Loucy (cell line): ENCODE measurements around the gene SH3RF3.
A peak's percentile ranks its signal among the peaks of the same experiment; 100 is the strongest.

Experiments
- H2AFZ ChIP-seq: fragments of 200-600 bp; sonication (generic); 2 replicates; pipeline ENCODE4 v1.6.0; 2016; ENCODE audit warnings: antibody characterized with exemption, mild to moderate bottlenecking, low read length, moderate library complexity
- H3F3A ChIP-seq: fragments of 200-600 bp; 2 replicates; pipeline ENCODE4 v1.6.0; 2016; ENCODE audit warnings: antibody characterized with exemption, low read depth, mild to moderate bottlenecking
- H3K27me3 ChIP-seq: fragments of 200-600 bp; sonication (generic); 2 replicates; pipeline ENCODE4 v1.6.1; 2014; ENCODE audit warnings: low read length, mild to moderate bottlenecking; ENCODE audit not compliant: insufficient read depth, poor library complexity, severe bottlenecking
- H3K36me3 ChIP-seq: fragments of 200-600 bp; sonication (generic); 2 replicates; pipeline ENCODE4 v1.6.1; 2016; ENCODE audit warnings: low read length; ENCODE audit not compliant: insufficient read depth
- H3K4me1 ChIP-seq: fragments of 200-600 bp; sonication (generic); 2 replicates; pipeline ENCODE4 v1.5.1; 2014; ENCODE audit warnings: low read length, mild to moderate bottlenecking; ENCODE audit not compliant: insufficient read depth, poor library complexity, severe bottlenecking
- H3K4me2 ChIP-seq: fragments of 200-600 bp; sonication (generic); 2 replicates; pipeline ENCODE4 v1.6.0; 2014; ENCODE audit warnings: antibody characterized with exemption, low read length, low read depth, mild to moderate bottlenecking; ENCODE audit not compliant: poor library complexity, severe bottlenecking
- H3K4me3 ChIP-seq: fragments of 200-600 bp; sonication (generic); 2 replicates; pipeline ENCODE4 v1.5.1; 2014; ENCODE audit warnings: low read length, mild to moderate bottlenecking, mixed read lengths; ENCODE audit not compliant: poor library complexity, severe bottlenecking
- H3K79me2 ChIP-seq: fragments of 200-600 bp; sonication (generic); 2 replicates; pipeline ENCODE4 v1.6.1; 2014; ENCODE audit warnings: low read length; ENCODE audit not compliant: insufficient read depth
- H3K9ac ChIP-seq: fragments of 200-600 bp; sonication (generic); 2 replicates; pipeline ENCODE4 v1.6.0; 2014; ENCODE audit warnings: mild to moderate bottlenecking, low read depth, low read length, moderate library complexity; ENCODE audit not compliant: poor library complexity, severe bottlenecking
- H3K9me2 ChIP-seq: fragments of 200-600 bp; sonication (generic); replicated peaks from 2 replicates; pipeline ENCODE4 v1.6.1; 2016; ENCODE audit warnings: low read depth, low read length, mixed read lengths
- H3K9me3 ChIP-seq: fragments of 200-600 bp; sonication (generic); 2 replicates; pipeline ENCODE4 v1.6.1; 2014; ENCODE audit warnings: mild to moderate bottlenecking, antibody characterized with exemption, low read length, low read depth; ENCODE audit not compliant: insufficient read depth
- H4K20me1 ChIP-seq: fragments of 200-600 bp; sonication (generic); 2 replicates; pipeline ENCODE4 v1.6.0; 2014; ENCODE audit warnings: antibody characterized with exemption, low read length, mild to moderate bottlenecking; ENCODE audit not compliant: insufficient read depth, poor library complexity, severe bottlenecking
- EZH2phosphoT487 ChIP-seq: fragments of 200-600 bp; IDR thresholded peaks from 2 replicates; pipeline ENCODE4 v1.6.1; 2018; ENCODE audit warnings: antibody characterized with exemption, mild to moderate bottlenecking, moderate library complexity, borderline replicate concordance
- TF ChIP-seq, protein P1 (sequence below): fragments of 200-600 bp; sonication (generic); conservative IDR thresholded peaks from 2 replicates; pipeline ENCODE4 v1.5.1; 2014; ENCODE audit warnings: mild to moderate bottlenecking, antibody characterized with exemption, low read length

SH3RF3 gene

DNA sequence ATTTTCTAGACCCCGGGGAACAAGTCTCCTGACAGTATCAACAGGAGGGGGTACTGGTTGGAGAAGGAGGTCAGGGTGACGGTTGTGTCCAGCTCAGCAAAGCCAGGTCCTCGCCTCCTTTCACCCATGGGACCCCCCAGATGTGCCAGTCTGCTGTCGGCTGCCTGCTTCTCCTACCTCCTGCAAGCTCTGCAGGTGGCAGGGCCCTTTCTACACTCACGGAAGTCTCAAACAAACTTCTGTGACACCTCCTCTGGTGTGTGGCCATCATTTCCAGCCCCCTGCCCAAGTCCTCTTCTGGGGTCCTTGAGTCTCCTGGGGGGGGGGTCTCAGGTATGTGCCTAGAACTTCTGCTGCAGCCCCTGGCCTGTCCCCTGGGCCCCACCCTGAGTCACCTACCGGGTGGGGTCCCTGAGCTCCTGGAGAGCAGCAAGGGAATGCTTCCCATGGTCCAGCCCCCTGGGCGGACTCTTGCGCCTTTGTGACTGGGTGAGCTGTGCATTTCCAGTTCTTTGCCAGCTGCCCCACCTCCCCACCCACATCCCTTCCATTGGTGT, 12.8 kb downstream of the SH3RF3 start:
- Histone ChIP-seq H4K20me1 (no peaks in the 10 kb centered on the region), H3K27me3 (no peaks in the 10 kb centered on the region), H3K79me2 (peaks cover 78% of the 10 kb centered on the region), H3K36me3 (no peaks in the 10 kb centered on the region), H3K4me3 (no peak overlapping the region), H2AFZ (no peak overlapping the region), H3K4me2 (no peak overlapping the region), H3K9me2 (no peaks in the 10 kb centered on the region), H3K9ac (peak overlapping the region; percentile 16), H3F3A (no peaks in the 10 kb centered on the region), H3K9me3 (no peaks in the 10 kb centered on the region), H3K4me1 (peaks cover 88% of the 10 kb centered on the region)
- no peak for TF ChIP-seq EZH2phosphoT487
- TF ChIP-seq, protein P1, sequence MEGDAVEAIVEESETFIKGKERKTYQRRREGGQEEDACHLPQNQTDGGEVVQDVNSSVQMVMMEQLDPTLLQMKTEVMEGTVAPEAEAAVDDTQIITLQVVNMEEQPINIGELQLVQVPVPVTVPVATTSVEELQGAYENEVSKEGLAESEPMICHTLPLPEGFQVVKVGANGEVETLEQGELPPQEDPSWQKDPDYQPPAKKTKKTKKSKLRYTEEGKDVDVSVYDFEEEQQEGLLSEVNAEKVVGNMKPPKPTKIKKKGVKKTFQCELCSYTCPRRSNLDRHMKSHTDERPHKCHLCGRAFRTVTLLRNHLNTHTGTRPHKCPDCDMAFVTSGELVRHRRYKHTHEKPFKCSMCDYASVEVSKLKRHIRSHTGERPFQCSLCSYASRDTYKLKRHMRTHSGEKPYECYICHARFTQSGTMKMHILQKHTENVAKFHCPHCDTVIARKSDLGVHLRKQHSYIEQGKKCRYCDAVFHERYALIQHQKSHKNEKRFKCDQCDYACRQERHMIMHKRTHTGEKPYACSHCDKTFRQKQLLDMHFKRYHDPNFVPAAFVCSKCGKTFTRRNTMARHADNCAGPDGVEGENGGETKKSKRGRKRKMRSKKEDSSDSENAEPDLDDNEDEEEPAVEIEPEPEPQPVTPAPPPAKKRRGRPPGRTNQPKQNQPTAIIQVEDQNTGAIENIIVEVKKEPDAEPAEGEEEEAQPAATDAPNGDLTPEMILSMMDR, result no peak

DNA sequence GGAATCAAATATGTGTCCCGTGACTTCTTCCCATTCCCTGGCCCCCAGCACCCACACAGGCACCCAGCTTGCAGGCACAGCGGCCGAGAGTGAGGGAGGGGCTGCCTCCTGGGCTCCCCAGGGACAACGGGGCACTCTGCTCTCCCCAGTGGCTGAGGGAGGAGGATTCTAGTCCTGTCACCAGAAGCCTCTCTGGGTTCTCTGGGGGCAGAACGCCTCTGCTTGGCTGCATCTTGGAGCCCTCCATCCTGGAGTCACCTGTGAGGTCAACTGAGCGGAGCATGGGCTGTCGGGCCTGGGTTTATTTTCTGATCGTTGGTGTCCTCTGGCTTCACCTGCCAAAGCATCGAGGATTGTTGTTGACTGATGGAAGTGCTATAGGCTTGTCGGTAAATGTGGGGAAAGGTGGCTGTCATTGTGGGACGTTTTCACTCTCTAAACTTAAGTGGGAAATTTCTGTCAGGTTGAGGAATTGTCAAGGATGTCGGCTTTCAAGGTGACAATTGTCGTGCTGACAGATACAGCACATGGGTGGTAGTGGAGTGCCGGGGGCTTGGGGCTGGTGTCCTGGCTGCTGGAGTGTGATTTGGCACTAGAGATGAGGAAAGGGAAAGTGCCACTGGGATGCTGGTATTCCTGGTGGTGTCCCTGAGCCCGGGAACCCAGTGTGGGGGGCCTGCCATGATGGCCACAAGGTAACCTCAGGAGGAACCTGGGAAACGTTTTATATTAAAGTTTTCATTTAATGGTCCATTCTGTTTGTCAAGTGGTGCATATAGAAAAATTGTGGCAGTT, 13.6 kb downstream of the SH3RF3 start:
- H3K4me1 ChIP-seq, result peaks cover 87% of the 10 kb centered on the region
- H3K27me3 ChIP-seq, result no peaks in the 10 kb centered on the region
- H3K79me2 ChIP-seq, result peaks cover 78% of the 10 kb centered on the region
- no peaks in the 10 kb centered on the region for H3K9me3 ChIP-seq
- H4K20me1 ChIP-seq, result no peaks in the 10 kb centered on the region
- no peaks in the 10 kb centered on the region for H3K9me2 ChIP-seq
- H3F3A ChIP-seq, result no peaks in the 10 kb centered on the region
- no peak overlapping the region for H3K4me3 ChIP-seq
- no peaks in the 10 kb centered on the region for H3K36me3 ChIP-seq
- H3K9ac ChIP-seq, result peak overlapping the region; percentile 67
- TF ChIP-seq, protein P1, result no peak
- no peak for TF ChIP-seq EZH2phosphoT487
- H2AFZ ChIP-seq, result no peak overlapping the region
- H3K4me2 ChIP-seq, result peak overlapping the region; percentile 83

DNA sequence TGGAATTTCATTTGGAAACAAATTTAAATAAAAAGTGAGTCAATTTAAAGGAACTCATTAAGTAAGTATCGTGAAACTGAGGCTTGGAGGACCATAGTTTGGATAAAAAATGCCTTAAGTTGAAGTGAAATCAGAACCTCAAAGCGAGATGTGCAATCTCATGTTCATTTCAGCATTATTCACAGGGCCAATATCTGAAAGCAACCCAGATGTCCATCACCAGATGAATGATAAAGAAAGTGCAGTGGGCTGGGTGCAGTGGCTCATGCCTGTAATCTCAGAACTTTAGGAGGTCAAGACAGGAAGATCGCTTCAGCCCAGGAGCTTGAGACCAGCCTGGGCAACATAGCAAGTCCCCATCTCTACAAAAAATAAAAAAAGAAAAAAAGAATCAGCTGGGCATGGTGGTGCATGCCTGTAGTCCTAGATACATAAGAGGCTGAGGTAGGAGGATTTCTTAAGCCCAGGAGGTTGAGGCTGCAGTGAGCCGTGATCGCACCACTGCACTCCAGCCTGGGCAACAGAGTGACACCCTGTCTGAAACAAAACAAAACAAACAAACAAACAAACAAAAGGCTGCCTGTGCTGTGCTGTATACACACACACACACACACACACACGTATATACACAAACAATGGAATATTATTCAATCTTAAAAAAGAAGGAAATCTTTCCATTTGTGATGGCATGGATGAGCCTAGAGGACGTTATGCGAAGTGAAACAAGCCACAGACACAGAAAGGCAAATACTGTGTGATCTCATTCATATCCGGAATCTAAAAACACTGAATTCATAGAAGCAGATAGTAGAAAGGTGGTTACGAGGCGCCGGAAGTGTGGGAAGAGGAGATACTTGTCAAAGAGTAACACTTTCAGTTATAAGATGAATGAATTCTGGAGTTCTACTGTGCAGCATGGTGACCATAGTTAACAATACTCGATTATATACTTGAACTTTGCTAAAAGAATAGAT, 14.5 kb downstream of the SH3RF3 start:
- H3K27me3 ChIP-seq, result no peaks in the 10 kb centered on the region
- H3K9me3 ChIP-seq, result no peaks in the 10 kb centered on the region
- H3K4me2 ChIP-seq, result peak overlapping the region; percentile 83
- no peaks in the 10 kb centered on the region for H3K9me2 ChIP-seq
- no peaks in the 10 kb centered on the region for H3K36me3 ChIP-seq
- H3K4me3 ChIP-seq, result peak overlapping the region; percentile 68
- no peaks in the 10 kb centered on the region for H4K20me1 ChIP-seq
- peaks cover 78% of the 10 kb centered on the region for H3K4me1 ChIP-seq
- H3K79me2 ChIP-seq, result peaks cover 79% of the 10 kb centered on the region
- no peaks in the 10 kb centered on the region for H3F3A ChIP-seq
- TF ChIP-seq, protein P1, result 0 out of 2 replicates have a peak, but pooled peaks have one; percentile 28
- TF ChIP-seq EZH2phosphoT487, result no peak
- no peak overlapping the region for H2AFZ ChIP-seq
- H3K9ac ChIP-seq, result peak overlapping the region; percentile 67
